Coronary artery (tissue), 2 donors: ENCODE results near the gene LY6G6D.
A peak's percentile ranks its signal among the peaks of the same experiment; 100 is the strongest.

Source experiments
- DNase-seq: peaks from one replicate; pipeline ENCODE4 v3.0.0-alpha.2; 2017; ENCODE audit warnings: low spot score
- H3K27ac ChIP-seq, 2 donors: fragments of 200-600 bp; sonication (generic); one replicate each; pipeline ENCODE4 v1.5.1; 2016 to 2019
- H3K4me3 ChIP-seq: fragments of 200-600 bp; sonication (generic); 2 replicates; pipeline ENCODE4 v1.5.1; 2016; ENCODE audit warnings: mild to moderate bottlenecking, moderate library complexity
- TF ChIP-seq, protein P1 (sequence below): fragments of 200-600 bp; sonication (generic); IDR thresholded peaks from one replicate; pipeline ENCODE4 v1.5.1; 2019; ENCODE audit warnings: antibody characterized with exemption

The LY6G6D gene

DNA sequence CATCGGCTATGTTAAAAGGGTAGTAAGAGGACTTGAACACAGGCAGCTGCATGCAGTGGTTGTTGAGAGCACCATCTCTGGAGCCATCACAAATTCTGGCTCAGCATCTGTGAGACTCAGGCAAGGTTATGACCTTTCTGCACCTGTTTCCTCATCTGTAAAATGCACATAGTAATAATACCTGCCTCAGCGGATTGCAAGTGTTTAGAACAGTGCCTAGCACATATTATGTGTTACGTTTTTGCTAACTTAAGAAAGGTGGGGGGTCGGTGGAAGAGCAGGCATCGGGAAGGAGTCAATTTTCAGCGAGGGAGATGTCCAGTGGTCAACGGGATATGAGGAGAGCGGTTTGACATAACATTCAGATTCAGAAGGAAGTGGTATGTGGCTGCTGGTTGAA lies 37.2 kb upstream of the LY6G6D start:
- TF ChIP-seq, protein P1, sequence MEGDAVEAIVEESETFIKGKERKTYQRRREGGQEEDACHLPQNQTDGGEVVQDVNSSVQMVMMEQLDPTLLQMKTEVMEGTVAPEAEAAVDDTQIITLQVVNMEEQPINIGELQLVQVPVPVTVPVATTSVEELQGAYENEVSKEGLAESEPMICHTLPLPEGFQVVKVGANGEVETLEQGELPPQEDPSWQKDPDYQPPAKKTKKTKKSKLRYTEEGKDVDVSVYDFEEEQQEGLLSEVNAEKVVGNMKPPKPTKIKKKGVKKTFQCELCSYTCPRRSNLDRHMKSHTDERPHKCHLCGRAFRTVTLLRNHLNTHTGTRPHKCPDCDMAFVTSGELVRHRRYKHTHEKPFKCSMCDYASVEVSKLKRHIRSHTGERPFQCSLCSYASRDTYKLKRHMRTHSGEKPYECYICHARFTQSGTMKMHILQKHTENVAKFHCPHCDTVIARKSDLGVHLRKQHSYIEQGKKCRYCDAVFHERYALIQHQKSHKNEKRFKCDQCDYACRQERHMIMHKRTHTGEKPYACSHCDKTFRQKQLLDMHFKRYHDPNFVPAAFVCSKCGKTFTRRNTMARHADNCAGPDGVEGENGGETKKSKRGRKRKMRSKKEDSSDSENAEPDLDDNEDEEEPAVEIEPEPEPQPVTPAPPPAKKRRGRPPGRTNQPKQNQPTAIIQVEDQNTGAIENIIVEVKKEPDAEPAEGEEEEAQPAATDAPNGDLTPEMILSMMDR = no peak
- Histone ChIP-seq H3K4me3 (no peak overlapping the region), H3K27ac (no peak overlapping the region)
- DNase-seq = no peak

DNA sequence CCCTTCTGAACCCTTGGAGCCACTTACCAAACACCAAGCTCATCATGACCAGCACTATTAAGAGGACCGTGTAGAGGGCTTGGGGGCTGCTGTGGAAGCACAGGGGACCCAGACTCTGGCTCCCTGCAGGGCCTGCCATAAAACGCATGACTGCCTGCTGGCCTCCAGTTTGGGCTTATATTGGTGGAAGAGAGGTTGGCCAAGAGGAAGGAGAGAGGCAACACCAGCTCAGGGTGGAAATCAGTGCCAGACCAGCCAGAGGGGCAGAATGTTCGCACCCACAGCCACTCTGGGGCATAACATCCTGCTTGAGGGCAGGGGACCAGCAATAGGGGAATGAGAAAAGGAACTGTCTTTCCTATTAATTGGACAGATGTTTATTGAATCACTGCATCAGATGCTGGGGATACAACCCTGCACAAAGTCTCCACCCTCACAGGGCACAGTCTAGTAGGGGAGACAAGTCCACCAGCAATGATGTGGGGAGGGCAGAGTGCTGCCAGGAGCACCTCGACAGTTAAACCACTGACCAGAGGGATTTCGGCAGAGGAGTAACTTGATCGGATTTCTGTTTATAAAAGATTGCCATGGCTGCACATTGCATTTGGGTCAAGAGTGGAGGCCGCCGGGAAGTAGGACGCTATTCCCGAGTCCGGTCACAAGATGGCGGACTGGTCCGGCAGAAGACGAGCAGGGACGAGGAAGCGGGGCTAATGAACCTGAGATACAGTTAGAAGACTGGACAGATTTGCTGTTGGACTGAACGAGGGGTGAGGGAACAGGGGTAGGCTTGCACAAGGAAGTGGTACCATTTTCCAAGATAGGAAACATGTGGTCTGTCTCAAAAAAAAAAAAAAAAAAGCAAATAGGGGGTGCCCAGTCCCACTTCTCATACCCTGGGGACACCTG lies 34.7 kb upstream of the LY6G6D start, which contains the start of gene LY6G5C:
TSS of gene LY6G5C (minus strand) at position 842 of the 909 bp plus-strand sequence. CDS start at position 148, 694 bp downstream.
- Histone ChIP-seq H3K27ac (peak within 1 kb of the TSS; percentile 35 to 63), H3K4me3 (peak within 1 kb of the TSS; percentile 63)
- DNase-seq = peak; percentile 87
- TF ChIP-seq, protein P1 = peak; percentile 55

DNA sequence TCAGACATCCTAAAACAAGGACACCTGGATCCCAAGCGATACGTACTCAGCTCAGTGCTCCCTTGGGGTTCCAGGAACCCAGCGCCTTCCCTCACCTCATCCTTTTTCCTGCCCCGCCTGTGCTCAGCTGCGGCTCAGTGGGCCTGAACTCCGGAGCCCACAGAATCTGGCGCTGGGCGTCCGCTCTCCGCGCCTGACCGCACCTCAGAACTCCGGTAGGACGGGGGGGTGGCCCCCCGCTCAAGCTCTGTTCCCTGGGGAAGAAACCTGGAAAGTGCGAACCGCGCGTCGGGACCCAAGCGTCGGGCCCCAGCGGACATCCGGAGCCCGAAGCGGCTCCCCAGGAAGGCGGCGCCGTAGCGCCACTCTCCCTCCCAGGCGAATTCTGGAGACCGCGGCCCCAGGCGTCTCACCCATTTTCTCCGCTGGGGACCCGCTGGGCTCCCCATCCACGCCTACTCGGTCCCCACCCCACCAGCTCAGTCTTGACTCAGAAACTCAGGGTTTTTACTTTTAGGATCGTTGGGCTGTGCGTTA lies 33.9 kb upstream of the LY6G6D start:
- TF ChIP-seq, protein P1 = no peak
- H3K27ac ChIP-seq = peak overlapping the region; percentile 22 to 35
- H3K4me3 ChIP-seq = peak overlapping the region; percentile 63
- no peak for DNase-seq

DNA sequence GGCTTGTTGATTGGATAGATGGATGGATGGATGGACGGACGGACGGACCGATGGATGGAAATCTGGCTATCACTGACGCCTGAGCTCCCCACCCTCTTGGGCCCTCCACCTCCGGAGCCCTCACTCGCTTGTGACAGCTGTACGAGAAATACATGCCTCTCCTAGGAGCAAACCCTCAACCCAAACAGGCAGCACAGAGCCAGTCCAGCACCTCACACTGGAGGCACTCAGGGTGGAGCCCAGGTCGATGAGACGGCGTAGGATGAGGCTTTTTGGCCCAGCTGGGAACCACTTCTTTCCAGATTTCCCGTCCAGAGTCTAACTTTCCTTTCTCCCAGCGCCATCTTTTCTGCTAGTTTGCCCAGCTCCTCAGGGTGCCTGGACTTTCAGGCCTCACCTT lies 31.6 kb upstream of the LY6G6D start:
- H3K27ac ChIP-seq = no peak overlapping the region
- TF ChIP-seq, protein P1 = no peak
- H3K4me3 ChIP-seq = no peak overlapping the region
- no peak for DNase-seq

DNA sequence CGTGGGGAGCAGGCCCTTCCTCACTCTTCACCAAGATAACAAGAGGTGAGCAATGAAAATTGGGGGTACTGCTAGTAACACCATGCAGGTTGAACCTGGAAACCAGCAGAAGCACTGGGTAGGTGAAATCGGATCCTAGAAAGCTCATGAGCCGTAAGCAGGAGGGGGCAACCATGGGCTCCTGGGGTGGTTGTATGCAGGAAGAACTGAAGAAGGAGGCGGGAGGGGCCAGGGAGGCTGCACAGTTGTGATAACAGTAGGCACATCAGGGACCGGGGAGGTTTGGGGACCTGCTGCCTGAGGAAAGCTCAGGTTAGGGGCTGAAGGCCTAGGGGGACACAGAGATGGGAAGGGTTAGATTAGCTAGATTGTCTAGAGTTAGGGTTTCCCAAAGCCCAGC lies 28.7 kb upstream of the LY6G6D start:
- TF ChIP-seq, protein P1 = no peak
- DNase-seq = no peak
- no peak overlapping the region for H3K4me3 ChIP-seq
- H3K27ac ChIP-seq = no peak overlapping the region

DNA sequence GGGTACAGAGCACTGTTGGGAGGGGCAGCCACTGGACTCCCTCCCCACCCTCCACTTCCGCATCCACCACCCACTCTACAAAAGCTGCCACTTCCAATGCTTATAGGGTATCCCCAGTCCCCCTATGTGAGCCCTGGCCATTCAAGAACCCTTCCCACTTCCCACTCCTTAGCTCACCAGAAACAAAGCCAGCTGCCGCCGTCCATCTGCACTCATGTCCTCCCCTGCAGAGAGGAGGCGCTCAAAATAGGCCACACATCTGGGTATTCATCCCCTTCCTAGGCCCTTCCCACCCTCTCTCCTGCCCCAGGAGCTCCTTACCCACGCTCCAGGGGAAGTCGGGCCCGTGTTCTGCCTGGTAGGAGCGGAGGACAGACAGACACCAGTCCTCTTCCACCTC lies 27.8 kb upstream of the LY6G6D start:
- TF ChIP-seq, protein P1 = no peak
- no peak overlapping the region for H3K27ac ChIP-seq
- no peak for DNase-seq
- H3K4me3 ChIP-seq = no peak overlapping the region
